HEK293T (cell line): ENCODE results near the gene STK16.

Experiments used
- FOXA1 ChIP-seq: fragments of 450-650 bp; IDR thresholded peaks from 2 replicates; pipeline ENCODE4 v1.6.1; 2016; ENCODE audit warnings: mild to moderate bottlenecking
- FOXM1 ChIP-seq: fragments of 450-650 bp; IDR thresholded peaks from 2 replicates; pipeline ENCODE4 v1.6.1; 2017; ENCODE audit warnings: mild to moderate bottlenecking, borderline replicate concordance

DNA sequence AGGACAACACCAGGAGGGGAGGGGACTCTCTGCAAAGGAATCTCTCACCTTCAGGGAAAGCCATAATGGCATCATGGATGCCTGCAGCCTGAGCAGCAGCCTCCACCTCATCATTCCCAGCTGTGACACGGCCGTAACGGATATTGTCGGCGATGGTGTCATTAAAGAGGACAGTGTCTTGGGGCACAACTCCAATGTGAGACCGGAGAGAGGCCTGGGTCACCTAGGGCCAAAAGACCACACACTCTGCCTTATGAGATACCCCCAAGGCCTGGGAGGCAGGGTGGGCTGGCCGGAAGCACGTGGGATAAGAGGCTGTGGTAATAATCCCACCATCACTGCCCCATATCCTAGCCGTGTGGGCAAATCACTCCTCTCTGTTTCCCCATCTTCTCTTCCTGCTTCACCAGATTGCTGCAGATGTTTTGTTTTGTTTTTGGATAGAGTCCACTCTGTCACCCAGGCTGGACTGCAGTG lies 34.4 kb upstream of the STK16 start:
- TF ChIP-seq FOXA1: no peak
- no peak for TF ChIP-seq FOXM1
